Metanephros (tissue), 1 donor: ENCODE data around the gene TIMELESS. TPM values are rescaled to one million over a fixed set of nuclear protein-coding genes. Genes with fewer than 3 reads are reported as not detected.

ENCODE experiments used
- total RNA-seq: library from RNA; depleted of rRNA; stranded (reverse); fragments of >200 nt; gene quantifications from one replicate; pipeline ENCODE4 v1.2.3, GENCODE V29; 2014

The TIMELESS gene, protein sequence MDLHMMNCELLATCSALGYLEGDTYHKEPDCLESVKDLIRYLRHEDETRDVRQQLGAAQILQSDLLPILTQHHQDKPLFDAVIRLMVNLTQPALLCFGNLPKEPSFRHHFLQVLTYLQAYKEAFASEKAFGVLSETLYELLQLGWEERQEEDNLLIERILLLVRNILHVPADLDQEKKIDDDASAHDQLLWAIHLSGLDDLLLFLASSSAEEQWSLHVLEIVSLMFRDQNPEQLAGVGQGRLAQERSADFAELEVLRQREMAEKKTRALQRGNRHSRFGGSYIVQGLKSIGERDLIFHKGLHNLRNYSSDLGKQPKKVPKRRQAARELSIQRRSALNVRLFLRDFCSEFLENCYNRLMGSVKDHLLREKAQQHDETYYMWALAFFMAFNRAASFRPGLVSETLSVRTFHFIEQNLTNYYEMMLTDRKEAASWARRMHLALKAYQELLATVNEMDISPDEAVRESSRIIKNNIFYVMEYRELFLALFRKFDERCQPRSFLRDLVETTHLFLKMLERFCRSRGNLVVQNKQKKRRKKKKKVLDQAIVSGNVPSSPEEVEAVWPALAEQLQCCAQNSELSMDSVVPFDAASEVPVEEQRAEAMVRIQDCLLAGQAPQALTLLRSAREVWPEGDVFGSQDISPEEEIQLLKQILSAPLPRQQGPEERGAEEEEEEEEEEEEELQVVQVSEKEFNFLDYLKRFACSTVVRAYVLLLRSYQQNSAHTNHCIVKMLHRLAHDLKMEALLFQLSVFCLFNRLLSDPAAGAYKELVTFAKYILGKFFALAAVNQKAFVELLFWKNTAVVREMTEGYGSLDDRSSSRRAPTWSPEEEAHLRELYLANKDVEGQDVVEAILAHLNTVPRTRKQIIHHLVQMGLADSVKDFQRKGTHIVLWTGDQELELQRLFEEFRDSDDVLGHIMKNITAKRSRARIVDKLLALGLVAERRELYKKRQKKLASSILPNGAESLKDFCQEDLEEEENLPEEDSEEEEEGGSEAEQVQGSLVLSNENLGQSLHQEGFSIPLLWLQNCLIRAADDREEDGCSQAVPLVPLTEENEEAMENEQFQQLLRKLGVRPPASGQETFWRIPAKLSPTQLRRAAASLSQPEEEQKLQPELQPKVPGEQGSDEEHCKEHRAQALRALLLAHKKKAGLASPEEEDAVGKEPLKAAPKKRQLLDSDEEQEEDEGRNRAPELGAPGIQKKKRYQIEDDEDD
- 15.1 TPM for total RNA-seq

DNA sequence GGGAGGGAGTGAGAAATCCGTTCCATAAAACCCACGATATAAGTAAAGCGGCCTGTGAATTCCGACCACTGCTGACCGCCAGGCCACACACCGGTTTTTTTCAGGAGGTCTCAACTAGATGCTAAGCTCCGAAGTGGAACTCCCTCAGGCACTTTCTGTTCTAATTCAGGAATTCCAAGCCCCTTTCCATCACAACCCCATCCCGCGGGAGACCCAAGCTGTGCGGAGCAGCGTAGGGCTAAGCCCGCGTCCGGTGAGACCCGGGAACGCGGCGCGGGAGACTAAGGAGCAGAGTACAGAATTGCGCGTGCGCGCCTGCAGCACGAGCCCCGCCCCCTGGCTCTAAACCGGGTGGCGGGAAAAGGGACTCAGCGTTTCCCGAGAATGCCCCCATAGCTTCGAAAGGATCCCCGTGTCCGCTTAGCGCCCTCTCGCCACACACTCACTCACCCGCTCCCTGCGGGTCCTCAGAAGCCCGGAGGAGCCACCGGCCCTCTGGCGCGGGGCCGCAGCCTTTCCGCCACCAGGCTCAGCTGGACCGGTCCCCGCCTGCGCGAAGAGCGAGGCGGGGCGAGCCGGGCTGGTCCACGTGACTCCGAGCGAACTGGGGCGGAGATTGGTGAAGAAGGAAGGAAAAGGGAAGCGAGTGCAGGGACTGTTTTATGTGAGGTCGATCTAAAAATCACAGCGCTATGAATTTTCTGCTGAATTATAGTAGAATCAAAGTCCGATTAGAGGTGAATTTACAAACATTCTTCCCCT lies at the start of gene TIMELESS:
TIMELESS (minus strand) TSS at position 567 of the 762 bp plus-strand sequence. CDS start 15,256 bp downstream, outside the sequence.

DNA sequence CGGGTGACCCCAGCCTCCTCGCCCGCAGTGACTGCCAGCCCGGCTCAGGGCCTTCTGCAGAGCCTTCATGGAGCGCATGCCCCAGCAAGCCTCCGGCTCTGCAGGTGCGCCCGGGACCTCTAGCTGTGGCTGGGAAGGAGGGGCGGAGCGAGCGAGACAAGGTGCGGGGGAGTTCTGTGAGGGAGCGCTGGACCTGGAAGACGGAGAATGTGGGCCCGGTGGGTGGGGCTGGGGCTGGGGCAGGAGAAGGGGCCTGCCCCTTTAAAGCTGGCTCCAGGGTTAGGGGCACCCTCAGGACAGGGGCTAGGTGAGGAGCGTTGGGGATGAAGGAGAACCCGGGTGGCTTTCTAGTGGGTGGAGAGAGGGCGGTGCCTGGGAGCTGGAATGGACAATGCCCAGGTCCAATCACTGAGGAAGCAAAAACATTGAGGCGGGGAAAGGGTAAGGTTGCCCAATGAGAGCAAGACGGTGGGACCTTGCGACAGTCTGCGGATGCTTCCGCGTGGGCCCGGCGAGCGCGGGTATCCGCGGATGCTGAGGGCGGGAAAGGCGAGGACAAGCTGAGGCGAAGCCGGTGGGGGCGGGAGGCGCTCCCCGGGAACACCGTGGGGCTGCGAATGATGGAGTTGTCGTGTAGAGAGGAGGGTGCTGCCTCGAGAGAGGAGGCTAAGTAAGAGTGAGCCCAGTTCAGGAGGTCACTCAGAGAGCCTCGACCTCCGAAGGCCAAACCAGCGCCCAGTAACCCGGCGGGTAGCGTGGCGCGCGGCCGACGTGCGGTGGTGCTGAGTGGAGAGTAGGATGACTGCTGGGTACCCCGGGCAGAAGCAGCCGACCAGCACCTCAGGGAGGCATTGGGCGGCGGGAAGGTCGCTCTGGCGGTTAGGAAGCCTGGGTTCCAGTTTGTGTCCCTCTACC lies 39.1 kb upstream of the TIMELESS start, which contains the start of gene GLS2:
GLS2 (minus strand) TSS at position 121 of the 915 bp plus-strand sequence; CDS start at position 78, 43 bp downstream.

DNA sequence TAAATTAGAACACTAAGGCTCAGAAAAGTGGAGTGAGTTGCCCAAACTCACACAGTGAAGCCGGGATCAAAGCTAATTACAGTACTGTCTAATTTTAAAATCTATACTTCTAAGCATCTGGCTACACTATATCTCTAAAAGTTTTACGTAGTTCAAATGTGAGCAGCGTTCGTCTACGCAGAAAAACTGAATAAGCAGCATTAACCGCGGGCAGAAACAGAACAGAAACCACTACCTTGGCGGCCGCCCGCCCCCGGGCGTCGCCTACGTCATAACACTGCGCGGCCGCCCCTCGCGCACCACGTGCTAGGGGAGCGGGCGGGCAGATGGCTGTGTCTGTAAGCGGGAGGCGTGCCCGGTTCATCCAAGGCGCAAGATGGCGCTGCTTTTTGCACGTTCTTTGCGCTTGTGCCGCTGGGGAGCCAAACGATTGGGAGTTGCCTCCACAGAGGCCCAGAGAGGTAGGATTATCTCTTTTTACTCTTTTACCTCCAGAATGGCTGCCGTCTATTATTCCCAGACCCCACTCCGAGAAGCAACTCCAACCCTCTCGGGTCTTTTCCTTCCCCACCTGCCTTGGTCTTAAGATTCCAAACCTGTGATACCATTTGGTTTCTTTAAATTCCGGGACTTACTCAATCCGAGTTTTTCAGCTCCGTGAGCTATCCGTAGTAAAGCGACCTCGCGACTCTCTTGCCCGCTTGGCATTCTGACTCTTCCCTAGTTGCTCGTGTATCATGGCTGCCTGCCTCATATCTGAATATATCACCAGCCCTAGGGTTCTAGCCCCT lies 19.2 kb upstream of the TIMELESS start, which contains the start of gene SPRYD4:
SPRYD4 (plus strand) TSS at position 363 of the 791 bp plus-strand sequence; CDS start at position 377, 14 bp downstream.

DNA sequence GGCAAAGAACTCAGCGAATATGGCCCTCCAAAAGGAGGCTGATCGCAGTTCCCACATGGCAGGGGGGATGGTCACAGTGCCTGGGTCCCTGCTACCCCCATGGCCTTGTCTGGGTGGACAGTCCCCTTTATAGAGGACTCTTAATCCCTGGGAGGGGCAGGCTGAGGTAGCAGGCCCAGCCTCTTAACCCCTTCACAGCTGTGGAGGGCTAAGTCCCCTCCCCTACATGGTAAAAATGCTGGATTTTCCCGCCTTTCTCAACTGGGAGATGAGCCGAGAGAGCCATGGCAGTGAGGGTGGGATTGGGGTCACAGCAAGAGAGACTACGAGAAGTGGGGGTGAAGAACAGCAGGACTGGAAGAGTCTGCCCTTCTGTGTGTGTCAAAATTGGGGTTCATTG lies 5.3 kb upstream of the TIMELESS start, which contains the start of gene MIP:
MIP (minus strand) TSS at position 101 of the 400 bp plus-strand sequence; CDS start at position 57, 44 bp downstream.

Other genes with a start within 250 kb of the TIMELESS start
- gene RNF41, start 227.5 kb downstream of the TIMELESS start, total RNA-seq = 40.6 TPM
- gene NABP2, start 225.1 kb downstream of the TIMELESS start, total RNA-seq = 22.0 TPM
- gene SLC39A5, start 219.4 kb downstream of the TIMELESS start, total RNA-seq = 34.9 TPM
- 25.7 TPM for gene ANKRD52, start 191.0 kb downstream of the TIMELESS start, total RNA-seq
- 15.4 TPM for gene COQ10A, start 182.5 kb downstream of the TIMELESS start, total RNA-seq
- 150 TPM for gene CS, start 149.1 kb downstream of the TIMELESS start, total RNA-seq
- 56.6 TPM for gene CNPY2, start 133.4 kb downstream of the TIMELESS start, total RNA-seq
- gene PAN2, start 115.4 kb downstream of the TIMELESS start, total RNA-seq = 73.3 TPM
- gene IL23A, start 110.5 kb downstream of the TIMELESS start, total RNA-seq = not detected
- gene STAT2, start 89.3 kb downstream of the TIMELESS start, total RNA-seq = 133 TPM
- not detected for gene APOF, start 86.6 kb downstream of the TIMELESS start, total RNA-seq
- not detected for gene MIP, start 5.2 kb upstream of the TIMELESS start, total RNA-seq
- 2.2 TPM for gene SPRYD4, start 19.2 kb upstream of the TIMELESS start, total RNA-seq
- gene GLS2, start 38.7 kb upstream of the TIMELESS start, total RNA-seq = 2.2 TPM
- gene RBMS2, start 72.4 kb upstream of the TIMELESS start, total RNA-seq = 29.1 TPM
- 64.5 TPM for gene BAZ2A, start 180.9 kb upstream of the TIMELESS start, total RNA-seq
- gene ATP5F1B, start 196.6 kb upstream of the TIMELESS start, total RNA-seq = 545 TPM
- 129 TPM for gene PTGES3, start 238.9 kb upstream of the TIMELESS start, total RNA-seq